HG03064 (cell line): Measurements from ENCODE around the gene ADAMTSL1.

Experiments used
- ATAC-seq: cut with Tn5 transposase; IDR thresholded peaks from one replicate; pipeline ENCODE4 v1.9.1; 2021; ENCODE audit warnings: low read depth; ENCODE audit not compliant: unreplicated experiment

Gene ADAMTSL1

GRCh38 chr9:18639911-18640310, 166.0 kb downstream of the ADAMTSL1 start:
- ATAC-seq = no peak

- no peak for ATAC-seq
These were observed 185.1 kb downstream of the ADAMTSL1 start for GRCh38 chr9:18658804-18659705.

- ATAC-seq = no peak
These were observed 186.0 kb downstream of the ADAMTSL1 start for GRCh38 chr9:18660001-18660400.

- no peak for ATAC-seq
These were observed 188.4 kb downstream of the ADAMTSL1 start for GRCh38 chr9:18662320-18662719.

- ATAC-seq = no peak
These were observed 192.0 kb downstream of the ADAMTSL1 start for GRCh38 chr9:18665947-18666346.

- ATAC-seq = no peak
These were observed 192.4 kb downstream of the ADAMTSL1 start for GRCh38 chr9:18666348-18666747.

- ATAC-seq = no peak
These were observed 193.2 kb downstream of the ADAMTSL1 start for GRCh38 chr9:18666986-18667772.

- ATAC-seq = no peak
These were observed 195.0 kb downstream of the ADAMTSL1 start for GRCh38 chr9:18668944-18669343.

GRCh38 chr9:18672706-18673105, 198.8 kb downstream of the ADAMTSL1 start:
- ATAC-seq = no peak

GRCh38 chr9:18673179-18673578, 199.2 kb downstream of the ADAMTSL1 start:
- no peak for ATAC-seq

- no peak for ATAC-seq
These were observed 201.4 kb downstream of the ADAMTSL1 start for GRCh38 chr9:18675332-18675731.

GRCh38 chr9:18675973-18676372, 202.0 kb downstream of the ADAMTSL1 start:
- ATAC-seq = no peak

GRCh38 chr9:18676525-18676924, 202.6 kb downstream of the ADAMTSL1 start:
- ATAC-seq = no peak

GRCh38 chr9:18678821-18679590, 205.1 kb downstream of the ADAMTSL1 start:
- ATAC-seq = no peak

- no peak for ATAC-seq
These were observed 209.0 kb downstream of the ADAMTSL1 start for GRCh38 chr9:18682907-18683306.

GRCh38 chr9:18683312-18683711, 209.4 kb downstream of the ADAMTSL1 start:
- ATAC-seq = no peak

- ATAC-seq = no peak
These were observed 209.9 kb downstream of the ADAMTSL1 start for GRCh38 chr9:18683851-18684250.

GRCh38 chr9:18684593-18685317, 210.8 kb downstream of the ADAMTSL1 start:
- no peak for ATAC-seq

- ATAC-seq = no peak
These were observed 214.9 kb downstream of the ADAMTSL1 start for GRCh38 chr9:18688581-18689565.
